ENCODE data around the gene UBE2D4.
A peak's percentile ranks its signal among the peaks of the same experiment; 100 is the strongest.
"Not testable (repeated sequence)": the region's sequence is repeated elsewhere in the genome, so short reads cannot be mapped to it uniquely, and the experiment has no call there.

Gene UBE2D4

GRCh38 chr7:43925984-43926797, at the start of gene UBE2D4:
UBE2D4 (plus strand) TSS chr7:43926436; CDS start chr7:43926533, 97 bp downstream.
- peak; percentile 94 for DNase-seq

- no peak for DNase-seq
Observed at GRCh38 chr7:43876976-43877745, 49.1 kb upstream of the UBE2D4 start.

- DNase-seq, result no peak
Observed at GRCh38 chr7:43877968-43878864, 48.0 kb upstream of the UBE2D4 start.

DNA sequence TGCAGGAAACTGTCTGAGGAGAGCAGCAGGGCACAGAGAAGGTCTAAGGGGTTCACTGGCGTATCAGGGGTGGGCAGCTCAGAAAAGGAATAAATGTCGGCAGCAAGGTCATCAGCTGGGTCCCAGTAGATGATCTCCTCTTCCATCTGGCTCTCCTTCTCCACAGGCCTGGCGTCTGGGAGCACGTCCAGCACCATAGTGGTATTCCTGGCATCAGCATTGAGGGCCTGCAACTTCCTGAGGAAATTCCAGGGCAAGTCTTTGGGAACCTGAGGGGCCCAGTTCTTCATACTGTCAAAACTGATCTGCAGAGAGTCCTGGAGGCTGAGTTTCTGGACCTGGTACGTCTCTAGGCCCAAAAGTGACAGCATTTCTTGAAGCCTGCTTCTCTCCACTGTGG, 47.4 kb upstream of the UBE2D4 start:
- DNase-seq, result no peak

DNA sequence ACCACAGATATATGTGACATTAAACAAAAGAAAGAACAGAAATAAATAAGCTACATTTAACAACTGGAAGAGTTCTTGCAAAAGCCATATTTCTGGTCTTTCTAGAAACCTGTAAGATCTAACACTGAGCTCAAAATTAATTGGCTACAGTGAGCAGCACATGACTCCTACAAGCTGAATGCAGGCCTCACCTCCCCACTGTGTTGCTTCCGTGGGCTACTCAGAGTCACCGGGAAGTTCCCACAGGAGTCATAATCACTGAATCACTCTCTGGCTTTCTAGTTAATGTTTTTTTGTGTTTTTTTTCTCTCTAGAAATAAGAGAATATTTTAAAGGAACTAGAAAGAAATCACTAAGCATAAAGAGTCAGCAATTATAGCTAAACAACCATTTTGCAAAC, 46.8 kb upstream of the UBE2D4 start:
- no peak for DNase-seq

DNA sequence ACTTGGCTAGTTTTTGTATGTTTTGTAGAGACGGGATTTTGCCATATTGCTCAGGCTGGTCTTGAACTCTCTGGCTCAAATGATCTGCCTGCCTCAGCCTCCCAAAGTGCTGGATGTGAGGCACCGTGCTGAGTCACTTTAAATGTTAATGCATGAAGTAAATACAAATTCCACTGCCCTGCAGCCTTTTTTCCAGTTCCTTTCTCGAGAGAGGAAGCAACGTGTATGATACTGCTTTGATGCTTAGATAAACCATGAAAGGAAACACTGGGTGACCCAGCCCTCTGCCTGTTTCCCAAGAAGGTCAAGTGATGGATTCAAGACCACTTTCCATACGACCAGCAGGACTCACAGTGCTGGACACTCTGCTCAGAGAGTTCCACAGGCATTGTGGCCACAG, 45.6 kb upstream of the UBE2D4 start:
- DNase-seq, result no peak

DNA sequence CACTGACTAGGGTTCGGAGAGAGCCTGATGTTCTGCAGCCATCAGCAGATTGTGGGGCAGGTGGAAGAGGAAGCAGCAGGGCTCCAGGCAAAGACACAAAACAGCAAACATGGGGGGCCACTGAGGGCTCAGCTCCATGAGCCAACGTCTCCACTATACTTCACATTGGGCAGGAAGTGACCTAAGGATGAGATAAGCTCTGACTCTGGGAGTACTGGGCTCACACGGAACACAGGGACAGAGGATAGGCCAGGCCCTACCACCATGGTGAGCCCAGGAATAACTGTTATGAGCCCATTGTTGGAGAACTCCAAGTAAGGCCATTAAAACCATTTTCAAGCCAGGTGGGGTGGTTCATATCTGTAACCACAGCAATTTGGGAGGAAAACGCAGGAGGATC, 42.0 kb upstream of the UBE2D4 start:
- no peak for DNase-seq

DNA sequence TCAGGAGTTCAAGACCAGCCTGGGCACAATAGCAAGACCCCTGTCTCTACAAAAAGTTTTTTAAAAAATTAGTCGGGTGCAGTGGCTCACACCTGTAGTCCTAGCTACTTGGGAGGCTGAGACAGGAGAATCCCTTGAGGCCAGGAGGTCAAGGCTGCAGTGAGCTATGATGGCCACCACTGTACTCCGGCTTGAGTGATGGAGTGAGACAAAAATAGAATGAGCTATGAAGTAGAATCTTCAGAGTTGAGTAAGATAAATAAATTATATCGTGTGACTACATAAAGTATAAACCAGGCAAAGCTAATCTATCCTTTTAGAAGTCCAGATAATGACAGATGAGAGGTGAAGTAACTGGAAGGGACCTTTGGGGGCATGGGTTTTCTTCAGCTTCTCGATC, 41.6 kb upstream of the UBE2D4 start:
- no peak for DNase-seq

DNA sequence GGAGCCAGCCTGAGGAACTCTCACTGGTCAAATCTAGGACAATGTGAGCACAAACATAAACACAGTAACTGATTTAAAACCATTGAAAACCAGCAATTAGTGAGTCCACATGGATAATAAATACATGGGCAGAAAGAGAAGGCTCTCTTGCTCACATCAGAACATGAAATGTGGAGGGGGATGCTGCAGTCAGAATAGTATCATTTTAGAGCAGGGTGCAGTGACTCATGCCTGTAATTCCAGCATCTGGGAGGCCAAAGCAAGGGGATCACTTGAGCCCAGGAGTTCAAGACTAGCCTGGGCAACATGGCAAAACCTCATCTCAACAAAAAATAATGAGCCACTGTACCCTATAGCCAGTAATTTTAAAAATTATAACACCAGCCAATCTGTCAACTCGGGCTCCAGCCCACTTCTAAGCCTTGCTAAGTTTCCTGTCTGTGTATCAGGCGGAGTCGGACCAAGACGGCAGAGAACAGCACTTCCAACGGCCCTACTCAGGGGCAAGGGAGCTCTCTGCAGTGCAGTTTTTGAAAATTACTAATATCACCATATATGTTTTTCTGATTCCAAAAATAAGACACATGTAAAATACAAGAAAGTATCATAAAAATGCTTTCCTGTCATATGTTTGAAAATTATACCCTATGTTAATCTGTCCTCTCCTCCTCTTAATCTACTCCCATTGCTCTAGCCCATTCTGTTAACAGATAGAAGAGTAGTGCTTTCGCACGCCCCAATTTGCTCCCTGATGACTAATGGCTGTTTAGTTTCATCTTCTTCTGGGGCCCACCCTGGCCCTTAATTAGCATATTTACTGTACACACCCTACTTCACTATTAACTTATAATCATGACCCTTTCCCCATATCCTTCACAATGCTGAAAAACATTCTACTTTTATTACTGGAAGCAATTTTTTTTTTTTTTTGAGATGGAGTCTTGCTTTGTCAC, 37.0 kb upstream of the UBE2D4 start:
- peak; percentile 24 for DNase-seq

GRCh38 chr7:43890468-43890867, 35.8 kb upstream of the UBE2D4 start:
- no peak for DNase-seq

DNA sequence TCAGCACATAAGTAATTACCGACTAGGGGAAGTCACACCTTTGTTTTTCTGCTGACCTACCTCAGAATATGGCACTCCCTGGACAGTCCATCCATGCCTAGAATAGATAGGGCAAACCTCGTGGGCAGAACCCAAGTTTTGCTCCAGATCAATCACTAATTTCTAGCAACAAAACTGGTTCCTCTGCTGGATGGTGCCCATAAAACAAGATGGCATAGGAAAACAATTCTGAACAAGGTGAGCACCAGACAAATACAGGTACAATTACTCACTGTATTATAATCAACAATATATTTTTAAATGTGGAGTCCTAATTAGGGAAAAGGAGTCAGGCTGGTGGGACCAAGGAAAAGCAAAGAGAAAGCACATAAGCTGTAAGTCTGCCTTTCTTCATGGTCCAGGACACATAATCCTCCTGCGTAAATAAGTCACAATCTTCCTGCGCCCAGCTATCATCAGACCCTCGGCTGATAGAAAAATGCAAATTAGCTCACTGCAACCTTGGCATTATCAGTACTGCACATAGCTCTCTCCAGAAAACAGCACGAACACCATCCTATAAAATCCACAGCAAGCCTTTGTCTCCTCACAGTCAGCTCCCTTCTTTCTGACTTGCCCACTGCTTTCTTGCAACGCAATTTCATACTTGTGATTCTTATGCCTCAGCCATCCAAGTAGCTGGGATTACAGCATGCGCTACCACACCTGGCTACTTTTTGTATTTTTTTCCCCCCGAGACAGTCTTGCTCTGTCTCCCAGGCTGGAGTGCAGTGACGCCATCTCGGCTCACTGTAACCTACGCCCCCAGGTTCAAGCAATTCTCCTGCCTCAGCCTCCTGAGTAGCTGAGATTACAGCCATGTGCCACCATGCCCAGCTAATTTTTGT, 34.9 kb upstream of the UBE2D4 start:
- DNase-seq, result no peak

DNA sequence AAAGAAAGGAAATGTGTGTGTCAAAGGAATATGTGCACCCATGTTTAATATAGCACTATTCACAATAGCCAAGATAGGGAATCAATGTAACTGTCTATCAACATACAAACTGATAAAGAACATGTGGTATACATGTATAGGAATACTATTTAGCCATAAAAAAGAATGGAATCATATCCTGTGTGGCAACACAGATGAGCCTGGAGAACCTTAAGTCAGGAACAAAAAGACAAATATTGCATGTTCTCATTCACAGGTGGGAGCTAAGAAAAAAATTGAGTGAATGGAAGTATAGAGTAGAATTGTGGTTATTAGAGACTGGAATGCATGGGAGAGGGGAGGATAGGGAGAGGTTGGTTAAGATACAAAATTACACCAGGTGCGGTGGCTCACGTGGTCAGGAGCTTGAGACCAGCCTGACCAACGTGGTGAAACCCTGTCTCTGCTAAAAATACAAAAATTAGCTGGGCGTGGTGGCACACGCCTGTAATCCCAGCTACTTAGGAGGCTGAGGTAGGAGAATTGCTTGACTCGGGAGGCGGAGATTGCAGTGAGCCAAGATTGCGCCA, 30.3 kb upstream of the UBE2D4 start:
- DNase-seq, result no peak

- DNase-seq, result not testable (repeated sequence)
Observed at GRCh38 chr7:43898571-43898970, 27.7 kb upstream of the UBE2D4 start.

- DNase-seq, result no peak
Observed at GRCh38 chr7:43902542-43903054, 23.6 kb upstream of the UBE2D4 start.

- DNase-seq, result no peak
Observed at GRCh38 chr7:43904533-43905208, 21.6 kb upstream of the UBE2D4 start.

DNA sequence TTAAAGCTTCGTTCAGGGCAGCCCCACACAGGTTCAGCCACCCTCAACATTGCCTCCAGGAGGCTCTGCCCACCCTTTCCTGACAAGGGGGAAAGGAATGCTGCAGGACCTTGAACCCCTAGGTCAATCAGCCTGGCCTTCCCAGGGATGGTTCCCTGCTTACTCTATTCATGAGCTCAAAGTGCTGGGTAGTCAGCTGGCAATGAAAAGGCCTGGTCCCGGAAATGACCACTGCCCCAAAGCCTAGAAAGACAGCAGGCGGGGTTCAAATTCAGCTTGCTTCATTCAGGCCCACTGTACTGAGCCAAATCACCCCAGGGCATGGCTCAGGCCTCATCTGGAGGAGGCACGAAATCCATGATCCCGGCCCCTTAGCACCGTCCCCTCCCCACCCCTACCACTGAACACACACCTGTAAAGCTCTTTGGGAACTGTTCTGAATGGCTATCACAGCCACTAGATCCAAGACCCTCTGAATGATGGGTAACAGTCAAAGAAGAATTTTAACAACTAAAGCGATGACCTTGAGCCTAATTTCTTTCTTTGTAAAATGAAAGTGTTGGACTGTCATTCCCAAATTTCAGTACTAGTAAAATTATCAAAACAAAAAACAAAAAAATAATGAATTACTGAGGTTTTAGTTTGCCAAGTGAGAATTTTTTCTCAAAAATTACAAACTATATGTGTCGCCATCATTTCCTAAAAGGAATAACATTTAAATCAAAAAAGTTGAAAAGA, 20.9 kb upstream of the UBE2D4 start:
- DNase-seq, result no peak

GRCh38 chr7:43905956-43906330, 20.3 kb upstream of the UBE2D4 start:
- peak; percentile 37 for DNase-seq

DNA sequence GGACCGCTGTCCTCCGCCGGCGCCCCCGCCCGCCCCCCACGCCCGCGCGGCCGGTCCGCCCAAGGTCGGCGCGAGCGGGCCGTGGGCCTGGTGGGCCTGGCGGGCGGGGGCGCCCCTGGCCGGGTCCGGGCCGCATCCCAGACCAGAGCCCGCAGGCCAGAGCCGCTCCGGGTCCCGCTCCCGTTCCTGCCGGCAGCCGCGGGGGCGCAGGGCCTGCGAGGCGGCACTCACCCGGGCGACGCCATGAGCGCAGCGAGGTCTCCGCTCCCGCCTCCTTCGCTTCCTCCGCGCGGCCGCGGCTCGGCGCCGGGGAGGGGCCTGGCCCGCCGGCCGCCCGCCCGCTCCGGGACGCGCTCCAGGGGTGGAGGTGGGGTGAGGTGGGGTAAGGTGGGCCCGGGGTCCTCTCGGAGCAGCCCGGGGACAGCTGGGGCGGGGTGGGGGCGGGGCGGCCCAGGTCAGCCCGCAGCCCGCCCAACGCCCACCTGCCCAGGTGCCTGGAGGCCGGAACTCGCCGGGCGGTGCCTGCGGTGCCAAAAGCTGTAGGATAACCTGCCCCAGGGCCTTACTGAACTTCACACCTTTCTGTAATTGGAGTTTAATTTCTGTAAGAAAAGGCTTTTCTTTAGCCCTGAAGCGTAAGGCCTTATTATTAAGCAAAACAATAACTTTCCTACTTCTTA, 19.8 kb upstream of the UBE2D4 start, which contains the start of gene URGCP:
TSS of gene URGCP (minus strand) at position 266 of the 680 bp plus-strand sequence. CDS start at position 245, 21 bp downstream.
- DNase-seq, result peak; percentile 63
